SK-N-SH (cell line): ENCODE measurements around the gene CARM1.

Experiments
- CHD2 ChIP-seq: fragments of 150-350 bp; IDR thresholded peaks from 2 replicates; pipeline ENCODE4 v1.6.1; 2018; ENCODE audit warnings: low read length; ENCODE audit not compliant: partially characterized antibody
- EP300 ChIP-seq, 2 experiments: IDR thresholded peaks; 2 replicates each; pipeline versions ENCODE4 v1.4.0 to v1.6.1; 2012; ENCODE audit warnings: borderline replicate concordance in 1 of 2, low read depth in 1 of 2, low read length in 1 of 2
- GATA2 ChIP-seq: sonication (generic); formaldehyde crosslinking; IDR thresholded peaks from 2 replicates; pipeline ENCODE4 v1.5.0; 2020; ENCODE audit warnings: mild to moderate bottlenecking, missing genetic modification reagents
- JUND ChIP-seq: IDR thresholded peaks from 2 replicates; pipeline ENCODE4 v1.4.0; 2012
- MEF2A ChIP-seq: IDR thresholded peaks from 2 replicates; pipeline ENCODE4 v1.4.0; 2012; ENCODE audit warnings: low read depth, borderline replicate concordance
- SIN3A ChIP-seq: IDR thresholded peaks from 2 replicates; pipeline ENCODE4 v1.6.1; 2012; ENCODE audit warnings: low read depth, mild to moderate bottlenecking, low read length, moderate library complexity, borderline replicate concordance
- TF ChIP-seq, protein P1 (sequence below): fragments of 200-600 bp; sonication (generic); IDR thresholded peaks from 2 replicates; pipeline ENCODE4 v1.6.1; 2017; ENCODE audit warnings: antibody characterized with exemption, mild to moderate bottlenecking, moderate library complexity
- TF ChIP-seq, protein P2 (sequence below): IDR thresholded peaks from 2 replicates; pipeline ENCODE4 v1.6.1; 2012; ENCODE audit warnings: mild to moderate bottlenecking, low read depth, low read length, moderate library complexity
- TF ChIP-seq, protein P3 (sequence below): IDR thresholded peaks from 2 replicates; pipeline ENCODE4 v1.4.0; 2012; ENCODE audit warnings: low read depth

DNA sequence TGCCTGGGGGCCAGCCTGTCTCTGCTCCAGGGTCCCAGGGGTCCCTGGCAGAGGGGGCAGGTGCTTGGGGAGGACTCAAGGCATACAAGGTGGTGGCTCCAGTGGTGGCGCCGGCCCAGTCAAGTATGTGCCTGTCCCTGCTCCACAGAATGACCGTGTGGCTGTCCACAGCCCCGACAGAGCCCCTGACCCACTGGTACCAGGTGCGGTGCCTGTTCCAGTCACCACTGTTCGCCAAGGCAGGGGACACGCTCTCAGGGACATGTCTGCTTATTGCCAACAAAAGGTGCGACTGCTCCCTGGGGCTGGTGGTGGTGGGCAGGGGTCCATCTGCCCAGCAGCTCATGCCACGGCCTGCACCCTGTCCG lies 48.9 kb downstream of the CARM1 start:
- TF ChIP-seq, protein P1, sequence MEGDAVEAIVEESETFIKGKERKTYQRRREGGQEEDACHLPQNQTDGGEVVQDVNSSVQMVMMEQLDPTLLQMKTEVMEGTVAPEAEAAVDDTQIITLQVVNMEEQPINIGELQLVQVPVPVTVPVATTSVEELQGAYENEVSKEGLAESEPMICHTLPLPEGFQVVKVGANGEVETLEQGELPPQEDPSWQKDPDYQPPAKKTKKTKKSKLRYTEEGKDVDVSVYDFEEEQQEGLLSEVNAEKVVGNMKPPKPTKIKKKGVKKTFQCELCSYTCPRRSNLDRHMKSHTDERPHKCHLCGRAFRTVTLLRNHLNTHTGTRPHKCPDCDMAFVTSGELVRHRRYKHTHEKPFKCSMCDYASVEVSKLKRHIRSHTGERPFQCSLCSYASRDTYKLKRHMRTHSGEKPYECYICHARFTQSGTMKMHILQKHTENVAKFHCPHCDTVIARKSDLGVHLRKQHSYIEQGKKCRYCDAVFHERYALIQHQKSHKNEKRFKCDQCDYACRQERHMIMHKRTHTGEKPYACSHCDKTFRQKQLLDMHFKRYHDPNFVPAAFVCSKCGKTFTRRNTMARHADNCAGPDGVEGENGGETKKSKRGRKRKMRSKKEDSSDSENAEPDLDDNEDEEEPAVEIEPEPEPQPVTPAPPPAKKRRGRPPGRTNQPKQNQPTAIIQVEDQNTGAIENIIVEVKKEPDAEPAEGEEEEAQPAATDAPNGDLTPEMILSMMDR: no peak
- TF ChIP-seq MEF2A (no peak), SIN3A (no peak), GATA2 (no peak), EP300 (IDR thresholded peaks at IDR 0.05; ENCODE audit: borderline replicate concordance in 1 of 2, low read depth in 1 of 2, low read length in 1 of 2) (no peak), JUND (no peak), CHD2 (no peak)
- TF ChIP-seq, protein P2, sequence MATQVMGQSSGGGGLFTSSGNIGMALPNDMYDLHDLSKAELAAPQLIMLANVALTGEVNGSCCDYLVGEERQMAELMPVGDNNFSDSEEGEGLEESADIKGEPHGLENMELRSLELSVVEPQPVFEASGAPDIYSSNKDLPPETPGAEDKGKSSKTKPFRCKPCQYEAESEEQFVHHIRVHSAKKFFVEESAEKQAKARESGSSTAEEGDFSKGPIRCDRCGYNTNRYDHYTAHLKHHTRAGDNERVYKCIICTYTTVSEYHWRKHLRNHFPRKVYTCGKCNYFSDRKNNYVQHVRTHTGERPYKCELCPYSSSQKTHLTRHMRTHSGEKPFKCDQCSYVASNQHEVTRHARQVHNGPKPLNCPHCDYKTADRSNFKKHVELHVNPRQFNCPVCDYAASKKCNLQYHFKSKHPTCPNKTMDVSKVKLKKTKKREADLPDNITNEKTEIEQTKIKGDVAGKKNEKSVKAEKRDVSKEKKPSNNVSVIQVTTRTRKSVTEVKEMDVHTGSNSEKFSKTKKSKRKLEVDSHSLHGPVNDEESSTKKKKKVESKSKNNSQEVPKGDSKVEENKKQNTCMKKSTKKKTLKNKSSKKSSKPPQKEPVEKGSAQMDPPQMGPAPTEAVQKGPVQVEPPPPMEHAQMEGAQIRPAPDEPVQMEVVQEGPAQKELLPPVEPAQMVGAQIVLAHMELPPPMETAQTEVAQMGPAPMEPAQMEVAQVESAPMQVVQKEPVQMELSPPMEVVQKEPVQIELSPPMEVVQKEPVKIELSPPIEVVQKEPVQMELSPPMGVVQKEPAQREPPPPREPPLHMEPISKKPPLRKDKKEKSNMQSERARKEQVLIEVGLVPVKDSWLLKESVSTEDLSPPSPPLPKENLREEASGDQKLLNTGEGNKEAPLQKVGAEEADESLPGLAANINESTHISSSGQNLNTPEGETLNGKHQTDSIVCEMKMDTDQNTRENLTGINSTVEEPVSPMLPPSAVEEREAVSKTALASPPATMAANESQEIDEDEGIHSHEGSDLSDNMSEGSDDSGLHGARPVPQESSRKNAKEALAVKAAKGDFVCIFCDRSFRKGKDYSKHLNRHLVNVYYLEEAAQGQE: no peak
- TF ChIP-seq, protein P3, sequence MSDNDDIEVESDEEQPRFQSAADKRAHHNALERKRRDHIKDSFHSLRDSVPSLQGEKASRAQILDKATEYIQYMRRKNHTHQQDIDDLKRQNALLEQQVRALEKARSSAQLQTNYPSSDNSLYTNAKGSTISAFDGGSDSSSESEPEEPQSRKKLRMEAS: no peak
